Measurements from ENCODE around the gene MUC20.
"Not testable (repeated sequence)": the region's sequence is repeated elsewhere in the genome, so short reads cannot be mapped to it uniquely, and the experiment has no call there.

The MUC20 gene

GRCh38 chr3:195770841-195771645 lies 50.3 kb downstream of the MUC20 start:
- DNase-seq (ENCODE audit: low spot score) = not testable (repeated sequence)

DNA sequence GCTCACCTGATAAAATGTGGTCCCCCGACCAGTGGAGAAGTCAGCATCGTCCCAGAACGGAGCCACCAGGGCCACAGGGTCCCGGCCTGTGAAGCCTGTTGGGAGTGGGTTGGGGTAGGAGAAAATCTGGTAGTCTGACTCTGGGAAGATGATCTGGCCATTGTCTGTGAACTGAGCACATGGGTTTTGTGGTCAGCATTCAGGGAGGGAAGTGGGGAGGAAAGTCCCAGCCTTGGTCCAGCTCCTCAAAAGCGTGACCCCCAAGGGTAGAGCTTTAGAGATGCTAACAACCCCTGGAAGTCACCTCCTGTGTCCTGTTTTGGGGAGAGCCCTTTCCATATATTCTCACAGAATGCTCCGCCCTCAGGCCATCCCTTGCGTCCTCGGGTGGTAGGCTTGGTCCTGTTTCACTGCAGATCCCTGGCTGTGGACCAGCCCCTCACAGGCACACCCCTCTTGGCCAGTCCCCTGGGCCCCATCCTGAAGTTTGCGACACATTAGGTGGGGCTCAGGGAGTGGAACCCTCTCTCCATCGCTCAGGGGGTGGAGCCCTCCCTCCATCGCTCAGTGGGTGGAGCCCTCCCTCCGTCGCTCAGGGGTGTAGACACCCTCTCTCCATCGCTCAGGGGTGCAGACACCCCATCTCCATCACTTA lies 51.0 kb downstream of the MUC20 start:
- DNase-seq (ENCODE audit: low spot score) = no peak

DNA sequence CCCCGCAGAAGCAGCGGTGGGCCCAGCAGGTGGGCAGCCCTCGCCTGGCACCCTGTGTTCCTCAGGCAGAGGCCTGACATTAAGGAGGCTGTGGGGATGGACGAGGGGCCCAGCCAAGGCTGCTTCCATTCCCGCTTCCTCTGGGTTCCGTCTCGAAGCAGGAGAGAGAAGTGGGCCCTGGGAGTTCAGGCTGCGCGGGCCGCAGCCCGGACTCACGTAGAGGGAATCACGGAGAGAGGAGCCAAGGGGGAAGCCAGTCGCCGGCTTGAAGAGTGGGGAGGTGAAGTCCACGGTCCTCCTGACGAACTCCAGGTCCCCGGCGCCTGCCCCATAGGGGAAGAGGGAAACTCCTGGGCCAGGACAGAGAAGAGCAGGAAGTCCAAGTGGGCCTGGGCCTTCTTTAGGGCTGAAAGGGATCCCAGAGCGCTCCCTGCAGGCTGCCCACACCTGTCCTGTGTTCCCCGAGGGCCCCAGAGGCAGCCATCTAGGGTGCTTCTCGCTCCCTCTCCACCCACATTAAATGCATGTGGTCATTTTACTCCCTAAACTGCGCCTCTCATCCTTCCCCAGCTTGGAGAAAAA lies 53.3 kb downstream of the MUC20 start:
- DNase-seq (ENCODE audit: low spot score) = no peak

GRCh38 chr3:195774917-195775316 lies 54.1 kb downstream of the MUC20 start:
- no peak for DNase-seq (ENCODE audit: low spot score)

DNA sequence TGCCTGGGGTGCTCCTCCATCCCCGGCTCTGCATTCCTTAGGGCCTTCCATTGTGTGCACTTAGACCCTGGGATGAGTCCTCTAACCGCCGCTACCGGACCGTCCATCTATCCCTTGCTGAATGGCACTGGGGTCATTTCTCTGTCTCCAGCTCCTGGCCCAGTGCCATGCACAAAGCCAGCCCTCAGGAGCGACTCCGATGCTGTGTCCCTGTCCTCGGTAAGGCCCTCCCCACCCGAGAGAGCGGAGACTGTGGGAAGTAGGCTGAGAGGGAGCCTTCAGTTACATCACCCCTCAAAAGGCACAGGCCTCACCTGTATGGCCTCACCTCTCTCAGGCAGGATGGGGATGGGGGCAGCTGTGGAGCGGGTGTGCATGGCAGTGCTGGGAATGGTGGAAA lies 57.2 kb downstream of the MUC20 start:
- DNase-seq (ENCODE audit: low spot score) = no peak

DNA sequence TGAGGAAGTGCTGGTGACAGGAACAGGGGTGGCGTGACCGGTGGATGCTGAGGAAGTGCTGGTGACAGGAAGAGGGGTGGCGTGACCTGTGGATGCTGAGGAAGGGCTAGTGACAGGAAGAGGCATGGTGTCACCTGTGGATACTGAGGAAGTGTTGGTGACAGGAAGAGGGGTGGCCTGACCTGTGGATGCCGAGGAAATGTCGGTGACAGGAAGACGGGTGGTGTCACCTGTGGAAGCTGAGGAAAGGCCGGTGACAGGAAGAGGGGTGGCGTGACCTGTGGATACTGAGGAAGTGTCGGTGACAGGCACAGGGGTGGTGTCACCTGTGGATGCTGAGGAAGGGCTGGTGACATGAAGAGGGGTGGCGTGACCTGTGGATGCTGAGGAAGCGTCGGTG lies 60.5 kb downstream of the MUC20 start:
- DNase-seq (ENCODE audit: low spot score) = not testable (repeated sequence)
